Measurements from ENCODE around the gene HNRNPAB.

Gene HNRNPAB

DNA sequence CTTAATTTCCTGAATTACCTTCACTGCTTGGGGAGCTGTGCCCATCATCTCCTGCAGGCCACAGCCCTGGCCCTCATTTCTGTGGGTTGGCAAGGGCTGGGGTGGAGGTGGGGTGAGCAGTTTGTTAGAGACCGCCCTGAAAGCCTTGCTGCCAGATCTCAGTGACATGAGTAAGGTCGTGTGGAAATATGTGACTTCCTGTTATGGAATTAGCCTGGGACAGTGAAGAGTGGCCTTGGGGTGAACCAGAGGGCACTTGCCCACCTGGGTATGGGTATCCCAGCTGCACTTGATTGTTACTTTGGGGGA is 2.5 kb upstream of the HNRNPAB start:
- no peak overlapping the region for H3K4me3 ChIP-seq (ENCODE audit: low read depth, low read length)
- no peak for DNase-seq (ENCODE audit: low read depth)
- TF ChIP-seq, protein P1, sequence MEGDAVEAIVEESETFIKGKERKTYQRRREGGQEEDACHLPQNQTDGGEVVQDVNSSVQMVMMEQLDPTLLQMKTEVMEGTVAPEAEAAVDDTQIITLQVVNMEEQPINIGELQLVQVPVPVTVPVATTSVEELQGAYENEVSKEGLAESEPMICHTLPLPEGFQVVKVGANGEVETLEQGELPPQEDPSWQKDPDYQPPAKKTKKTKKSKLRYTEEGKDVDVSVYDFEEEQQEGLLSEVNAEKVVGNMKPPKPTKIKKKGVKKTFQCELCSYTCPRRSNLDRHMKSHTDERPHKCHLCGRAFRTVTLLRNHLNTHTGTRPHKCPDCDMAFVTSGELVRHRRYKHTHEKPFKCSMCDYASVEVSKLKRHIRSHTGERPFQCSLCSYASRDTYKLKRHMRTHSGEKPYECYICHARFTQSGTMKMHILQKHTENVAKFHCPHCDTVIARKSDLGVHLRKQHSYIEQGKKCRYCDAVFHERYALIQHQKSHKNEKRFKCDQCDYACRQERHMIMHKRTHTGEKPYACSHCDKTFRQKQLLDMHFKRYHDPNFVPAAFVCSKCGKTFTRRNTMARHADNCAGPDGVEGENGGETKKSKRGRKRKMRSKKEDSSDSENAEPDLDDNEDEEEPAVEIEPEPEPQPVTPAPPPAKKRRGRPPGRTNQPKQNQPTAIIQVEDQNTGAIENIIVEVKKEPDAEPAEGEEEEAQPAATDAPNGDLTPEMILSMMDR (IDR thresholded peaks at IDR 0.05; ENCODE audit: control insufficient read depth, extremely low read depth, insufficient read depth) = no peak

DNA sequence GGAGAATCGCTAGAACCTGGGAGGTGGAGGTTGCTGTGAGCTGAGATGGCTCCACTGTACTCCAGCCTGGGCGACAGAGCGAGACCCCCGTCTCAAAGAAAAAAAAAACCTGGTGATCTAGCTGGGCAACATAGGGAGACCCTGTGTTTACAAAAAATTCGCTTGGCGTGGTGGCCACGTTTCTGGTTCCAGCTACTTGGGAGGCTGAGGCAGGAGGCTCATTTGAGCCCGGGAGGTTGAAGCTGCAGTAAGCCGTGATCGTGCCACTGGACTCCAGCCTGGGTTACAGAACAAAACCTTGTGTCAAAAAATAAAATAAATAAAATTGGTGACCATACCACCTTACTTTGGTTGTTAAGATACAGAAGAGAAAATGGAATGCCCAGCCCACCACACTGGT is 1.8 kb upstream of the HNRNPAB start:
- TF ChIP-seq, protein P1 (IDR thresholded peaks at IDR 0.05; ENCODE audit: control insufficient read depth, extremely low read depth, insufficient read depth) = no peak
- H3K4me3 ChIP-seq (ENCODE audit: low read depth, low read length) = no peak overlapping the region
- DNase-seq (ENCODE audit: low read depth) = no peak

DNA sequence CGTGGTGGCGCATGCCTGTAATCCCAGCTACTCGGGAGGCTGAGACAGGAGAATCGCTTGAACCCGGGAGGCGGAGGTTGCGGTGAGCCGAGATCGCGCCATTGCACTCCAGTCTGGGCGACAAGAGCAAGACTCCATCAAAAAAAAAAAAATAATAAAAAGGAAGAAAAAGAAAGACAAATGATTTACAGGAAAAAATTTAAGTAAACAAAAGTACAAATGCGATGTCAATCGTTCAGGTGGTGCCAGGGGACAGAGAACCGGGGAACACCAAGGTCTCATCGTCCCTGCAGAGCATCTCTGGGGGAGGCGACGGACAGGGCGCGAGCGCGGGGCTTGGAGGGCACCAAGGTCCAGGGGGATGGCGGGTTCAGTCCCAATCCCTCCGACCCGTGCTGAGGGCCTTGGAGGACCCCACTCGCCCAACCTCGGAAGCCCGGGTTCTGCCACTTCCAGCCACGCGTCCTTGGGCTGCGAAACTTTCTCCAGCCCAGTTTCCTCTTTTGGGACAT is 607 bp upstream of the HNRNPAB start:
- no peak for DNase-seq (ENCODE audit: low read depth)
- H3K4me3 ChIP-seq (ENCODE audit: low read depth, low read length) = peak overlapping the region; percentile 80
- TF ChIP-seq, protein P1 (IDR thresholded peaks at IDR 0.05; ENCODE audit: control insufficient read depth, extremely low read depth, insufficient read depth) = no peak

DNA sequence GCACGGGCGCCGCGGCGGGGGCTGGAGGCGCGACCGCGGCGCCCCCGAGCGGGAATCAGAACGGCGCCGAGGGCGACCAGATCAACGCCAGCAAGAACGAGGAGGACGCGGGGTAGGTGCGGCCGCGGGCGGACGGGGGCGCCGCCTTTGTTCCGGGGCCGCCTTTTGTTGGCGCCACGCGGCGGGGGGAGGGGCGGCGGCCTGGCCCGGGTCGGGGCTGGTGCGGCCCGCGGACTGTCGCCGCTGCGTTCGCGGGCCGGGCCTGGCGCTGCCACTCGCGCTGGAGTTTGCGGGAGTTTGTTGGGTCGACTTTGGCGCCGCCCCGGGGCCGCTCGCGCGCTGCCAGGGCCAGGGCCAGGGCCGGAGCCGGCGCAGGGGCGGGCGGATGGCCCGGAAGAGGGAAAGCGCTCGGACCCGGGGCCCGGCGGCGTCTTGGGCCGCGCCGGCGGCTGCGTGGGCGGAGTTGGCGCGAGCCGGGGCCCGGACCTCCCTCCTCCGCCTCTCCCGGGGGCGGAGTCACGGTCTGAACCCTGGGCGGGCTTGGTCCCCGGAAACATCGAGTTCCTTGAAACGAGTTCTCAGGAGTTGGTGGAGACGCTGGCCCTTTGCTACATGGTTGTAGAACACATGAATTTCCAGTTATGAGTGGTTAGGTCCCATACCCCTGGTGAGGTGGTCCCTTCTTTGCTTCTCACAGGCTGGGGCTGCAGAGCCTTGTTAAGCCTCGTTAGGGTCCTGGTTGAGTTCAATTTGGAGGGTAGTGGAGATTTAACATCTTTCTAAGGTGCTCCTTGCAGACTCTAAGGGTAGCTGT is 809 bp downstream of the HNRNPAB start:
- TF ChIP-seq, protein P1 (IDR thresholded peaks at IDR 0.05; ENCODE audit: control insufficient read depth, extremely low read depth, insufficient read depth) = no peak
- H3K4me3 ChIP-seq (ENCODE audit: low read depth, low read length) = peak overlapping the region; percentile 80
- DNase-seq (ENCODE audit: low read depth) = peak; percentile 46

DNA sequence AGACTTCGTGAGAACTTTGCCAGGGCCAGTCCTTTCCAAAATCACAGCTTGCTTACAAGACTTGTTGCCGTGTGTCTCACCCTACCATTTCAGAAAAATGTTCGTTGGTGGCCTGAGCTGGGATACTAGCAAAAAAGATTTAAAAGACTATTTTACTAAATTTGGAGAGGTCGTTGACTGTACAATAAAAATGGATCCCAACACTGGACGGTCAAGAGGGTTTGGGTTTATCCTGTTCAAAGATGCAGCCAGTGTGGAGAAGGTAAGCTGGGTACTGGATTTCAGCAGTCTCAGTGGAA is 1.4 kb downstream of the HNRNPAB start:
- H3K4me3 ChIP-seq (ENCODE audit: low read depth, low read length) = peak overlapping the region; percentile 80
- DNase-seq (ENCODE audit: low read depth) = no peak
- TF ChIP-seq, protein P1 (IDR thresholded peaks at IDR 0.05; ENCODE audit: control insufficient read depth, extremely low read depth, insufficient read depth) = no peak

DNA sequence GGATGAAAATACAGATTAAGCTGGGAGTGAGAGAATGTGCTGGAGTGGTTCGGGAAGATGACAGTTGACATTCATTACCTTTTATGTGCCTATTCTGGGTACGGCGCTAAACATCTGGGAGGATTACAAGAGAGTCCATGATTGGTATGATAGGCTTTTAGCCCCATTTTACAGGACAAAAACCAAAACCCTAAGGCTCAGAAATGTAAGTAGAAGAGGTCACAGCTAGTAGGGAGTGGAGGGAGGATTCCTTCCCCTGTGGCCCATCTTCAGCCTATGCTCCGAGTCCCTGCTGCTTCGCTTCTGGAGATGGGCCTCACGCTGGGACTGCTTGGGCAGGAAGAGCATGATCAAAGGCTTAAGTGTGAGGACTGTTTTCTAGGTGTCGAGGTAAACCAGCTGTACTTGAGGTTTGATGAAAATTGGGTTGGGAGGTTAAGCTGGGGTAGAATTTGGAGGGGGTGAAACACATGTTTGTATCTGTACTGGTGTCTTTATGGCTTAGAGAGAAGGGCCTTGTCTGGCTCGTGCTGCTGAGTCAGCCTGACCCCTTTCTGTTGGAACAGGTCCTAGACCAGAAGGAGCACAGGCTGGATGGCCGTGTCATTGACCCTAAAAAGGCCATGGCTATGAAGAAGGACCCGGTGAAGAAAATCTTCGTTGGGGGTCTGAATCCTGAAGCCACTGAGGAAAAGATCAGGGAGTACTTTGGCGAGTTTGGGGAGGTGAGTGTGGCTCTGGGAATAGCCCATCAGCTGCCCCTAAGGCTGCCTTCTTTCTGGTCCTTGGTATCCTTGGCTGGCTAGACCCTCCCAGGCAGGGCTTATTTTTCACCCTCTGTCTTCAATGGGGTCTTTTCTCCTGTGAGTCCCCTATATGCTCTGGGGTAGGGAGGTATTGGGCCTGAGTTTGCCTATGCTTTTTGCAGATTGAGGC is 2.1 kb downstream of the HNRNPAB start:
- no peak for DNase-seq (ENCODE audit: low read depth)
- peak overlapping the region; percentile 80 for H3K4me3 ChIP-seq (ENCODE audit: low read depth, low read length)
- TF ChIP-seq, protein P1 (IDR thresholded peaks at IDR 0.05; ENCODE audit: control insufficient read depth, extremely low read depth, insufficient read depth) = no peak

Data from LNCaP clone FGC (cell line).